DMS114 treated with DMSO at 0.1 percent for 48 hours (cell line): ENCODE measurements around the gene PARD3.
"Not testable (repeated sequence)": the region's sequence is repeated elsewhere in the genome, so short reads cannot be mapped to it uniquely, and the experiment has no call there.

ENCODE experiments used
- DNase-seq: peaks from one replicate; lab custom pipeline; 2025; ENCODE audit not compliant: unreplicated experiment; lab: John Stamatoyannopoulos, UW

PARD3 gene

DNA sequence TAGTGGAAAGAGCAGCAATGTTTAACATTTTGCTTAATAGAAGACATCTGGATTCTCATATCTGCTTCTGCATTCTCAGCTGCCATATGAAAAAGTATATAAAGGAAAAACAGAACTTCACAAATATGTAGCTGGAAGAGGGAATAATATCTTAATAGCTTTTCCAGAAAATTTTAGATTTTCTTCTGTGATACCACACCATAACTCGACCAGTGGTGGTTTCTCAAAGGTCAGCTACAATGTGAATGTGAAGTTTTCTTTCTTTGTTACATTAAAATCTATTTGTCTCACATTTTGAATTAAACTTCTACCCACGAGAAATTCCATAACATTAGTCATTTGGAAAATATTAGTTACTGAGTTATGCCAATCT lies 339.8 kb downstream of the PARD3 start:
- no peak for DNase-seq

DNA sequence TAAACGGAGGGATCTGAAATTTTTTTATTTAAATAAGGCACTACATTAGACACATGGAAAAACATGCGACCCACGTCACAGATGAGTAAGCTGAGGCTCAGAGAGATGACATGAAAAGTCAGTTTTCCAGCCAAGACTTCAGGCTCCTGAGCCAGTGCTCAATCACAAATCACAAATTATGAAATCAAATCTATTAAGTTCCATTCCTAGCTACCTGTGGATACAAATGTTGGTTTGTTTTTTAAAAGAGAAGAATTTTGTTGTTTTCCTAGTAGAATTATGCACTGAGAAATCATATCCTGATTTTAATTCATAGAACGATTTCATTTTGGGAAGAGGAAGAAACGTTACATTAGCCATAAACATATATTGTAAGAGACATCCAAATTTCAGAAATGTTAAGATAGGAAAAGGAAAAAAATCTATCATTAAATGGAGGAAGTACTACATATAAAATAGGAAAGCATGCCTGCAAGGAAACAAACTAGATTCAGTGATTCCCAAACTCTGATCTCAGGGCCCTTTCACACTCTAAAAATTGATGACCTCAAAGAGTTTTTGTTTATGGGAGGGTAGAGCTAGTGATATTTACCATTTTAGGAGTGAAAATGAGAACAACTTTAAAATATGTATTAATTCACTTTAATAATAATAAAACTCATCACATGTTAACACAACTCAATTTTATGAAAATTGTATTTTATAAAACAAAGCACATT lies 340.4 kb downstream of the PARD3 start:
- DNase-seq: no peak

DNA sequence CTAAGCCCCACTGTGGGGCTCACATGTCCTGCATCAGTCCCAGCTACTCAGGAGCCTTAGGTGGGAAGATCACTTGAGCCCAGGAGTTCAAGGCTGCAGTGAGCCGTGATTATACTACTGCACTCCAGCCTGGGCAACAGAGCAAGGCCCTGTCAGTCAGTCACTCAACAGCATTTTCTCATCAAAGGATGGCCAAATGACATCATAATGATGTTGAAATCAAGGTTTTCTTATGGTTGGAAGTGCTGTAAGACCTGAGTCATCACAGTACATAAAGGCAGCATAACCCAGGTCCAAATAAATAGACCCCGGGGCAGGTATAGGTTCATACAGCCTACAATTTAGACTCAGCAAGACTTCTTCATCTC lies 341.1 kb downstream of the PARD3 start:
- DNase-seq: no peak

DNA sequence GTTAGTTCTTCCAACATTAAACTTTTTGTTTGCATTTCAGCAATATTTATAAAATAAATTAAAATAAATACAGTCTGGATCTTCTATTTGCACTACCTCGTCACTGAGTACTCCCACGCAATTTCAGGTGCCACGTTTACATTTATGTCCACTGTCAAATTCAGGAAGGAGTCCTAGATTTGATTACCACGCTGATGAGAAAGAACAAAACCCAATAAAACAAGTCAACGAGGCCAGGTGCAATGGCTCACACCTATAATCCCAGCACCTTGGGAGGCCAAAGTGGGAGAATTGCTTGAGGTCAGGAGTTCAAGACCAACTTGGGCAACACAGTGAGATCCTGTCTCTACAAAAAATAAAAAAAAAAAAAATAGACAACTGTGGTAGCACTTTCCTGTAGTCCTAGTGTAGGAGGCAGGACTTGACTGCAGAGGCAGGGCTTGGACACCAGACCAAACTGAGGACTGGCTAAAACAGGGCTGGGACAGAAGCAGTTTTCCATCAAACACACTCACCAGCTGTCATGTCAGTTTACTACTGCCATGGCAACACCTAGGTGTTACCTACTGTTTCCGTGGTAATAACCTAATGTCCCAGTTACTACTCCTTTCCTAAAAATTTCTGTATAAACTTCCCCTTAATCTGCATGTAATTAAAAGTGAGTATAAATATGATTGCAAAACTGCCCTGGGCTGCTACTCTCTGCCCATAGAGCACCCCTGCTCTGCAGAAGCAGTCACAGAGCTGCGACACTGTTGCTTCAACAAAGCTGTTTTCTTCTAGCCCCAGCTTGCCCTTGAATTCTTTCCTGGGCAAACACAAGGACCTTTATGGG lies 341.7 kb downstream of the PARD3 start:
- DNase-seq: no peak

DNA sequence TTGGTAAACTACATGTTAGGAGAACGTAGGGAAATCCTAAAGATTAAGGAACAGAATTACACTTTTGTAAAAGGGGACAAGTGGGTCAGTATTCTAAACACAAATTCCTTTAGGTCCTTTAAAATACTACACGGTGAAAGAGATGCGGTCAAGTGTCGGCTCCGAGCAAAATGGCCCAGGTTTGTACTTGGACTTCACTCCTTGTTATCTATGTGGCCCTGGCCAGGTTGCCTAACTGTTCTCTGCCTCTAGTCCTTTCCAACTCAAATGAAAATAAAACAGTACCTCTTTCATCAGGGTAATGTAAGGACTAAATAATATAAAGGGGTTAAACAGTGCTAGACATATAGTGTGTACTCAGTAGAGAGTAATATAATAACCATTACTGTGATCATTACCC lies 344.8 kb downstream of the PARD3 start:
- no peak for DNase-seq

DNA sequence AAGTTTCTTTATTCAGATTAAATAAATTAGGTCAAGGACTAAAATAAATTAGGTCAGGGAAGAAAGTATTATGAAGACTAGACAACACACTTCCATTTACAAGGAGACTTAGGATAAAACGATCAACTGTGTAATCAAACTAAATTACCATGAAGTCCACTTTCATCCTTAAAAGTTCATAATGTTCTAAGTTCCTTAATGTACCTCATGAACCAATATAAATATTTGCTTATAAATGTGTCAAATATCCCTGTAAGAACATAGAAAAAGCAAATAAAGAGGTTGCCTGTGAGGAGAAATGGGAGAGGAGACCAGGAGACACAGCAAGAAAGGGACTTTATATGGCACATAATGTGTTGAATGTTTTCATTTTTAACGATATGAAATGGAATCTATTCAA lies 345.6 kb downstream of the PARD3 start:
- no peak for DNase-seq

DNA sequence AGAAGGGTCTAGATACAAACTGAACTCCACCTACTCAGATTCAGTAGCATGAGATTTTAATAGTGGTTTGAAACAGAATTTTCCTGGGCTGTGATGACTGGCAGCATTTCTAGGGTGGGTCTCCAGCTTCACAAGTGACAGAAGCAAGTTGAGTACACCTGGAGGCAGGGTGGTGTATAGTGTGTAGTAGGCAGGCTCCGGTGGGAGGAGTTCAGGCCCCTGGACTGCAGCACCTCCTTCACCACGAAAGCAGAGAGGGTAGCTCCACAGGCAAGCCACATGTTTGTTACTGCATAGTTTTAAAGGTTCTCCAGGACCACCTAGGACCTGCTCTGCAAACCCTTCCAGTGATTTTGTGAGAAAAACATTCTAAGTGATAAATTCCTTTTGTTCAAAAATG lies 347.2 kb downstream of the PARD3 start:
- no peak for DNase-seq

DNA sequence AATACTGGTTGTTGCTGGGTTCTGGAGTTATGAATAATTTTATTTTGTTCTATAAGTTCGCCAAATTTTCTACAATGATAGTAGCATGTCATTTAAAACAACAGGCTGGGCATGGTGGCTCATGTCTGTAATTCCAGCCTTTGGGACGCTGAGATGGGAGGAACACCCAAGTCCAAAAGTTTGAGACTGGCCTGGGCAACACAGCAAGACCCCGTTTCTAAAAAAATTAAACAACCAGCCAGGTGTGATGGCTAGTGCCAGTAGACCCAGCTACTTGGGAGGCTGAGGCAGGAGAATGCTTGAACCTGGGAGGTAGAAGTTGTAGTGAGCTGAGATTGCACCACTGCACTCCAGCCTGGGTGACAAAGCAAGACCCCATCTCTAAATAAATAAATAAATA lies 347.7 kb downstream of the PARD3 start:
- no peak for DNase-seq

DNA sequence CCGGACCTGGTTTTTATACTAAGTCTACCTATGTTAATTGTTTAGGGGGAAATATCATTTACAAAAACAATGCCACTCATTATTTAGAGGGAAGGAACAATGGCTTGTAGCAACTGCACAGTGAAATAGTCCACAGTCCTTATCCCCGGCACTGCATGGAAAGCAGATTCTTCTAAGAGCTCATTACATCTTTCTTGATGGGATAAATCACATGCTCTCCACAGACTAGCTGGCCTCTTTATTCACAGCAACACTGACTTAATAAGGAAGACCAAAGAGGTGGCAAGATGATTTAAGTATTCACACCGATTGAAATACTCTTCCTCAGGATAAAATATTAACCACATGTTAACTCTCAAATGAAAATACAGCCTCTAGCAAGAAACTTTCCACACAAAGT lies 349.4 kb downstream of the PARD3 start:
- no peak for DNase-seq

DNA sequence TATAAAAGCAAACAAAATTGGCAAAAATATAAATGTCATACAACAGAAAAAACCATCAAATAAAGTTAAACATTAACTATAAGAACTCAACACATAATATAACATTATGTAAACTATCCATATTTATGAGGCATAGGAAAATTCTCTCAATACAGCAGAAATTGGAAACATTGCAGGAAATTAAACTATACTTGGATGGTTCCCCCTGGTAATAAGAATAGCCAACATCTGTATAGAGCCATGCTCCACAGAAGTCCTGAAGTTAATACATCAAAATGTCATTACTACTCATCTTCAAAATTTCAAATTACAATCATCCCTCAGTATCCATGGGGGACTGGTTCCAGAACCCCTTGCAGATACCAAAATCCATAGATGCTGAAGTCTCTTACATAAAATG lies 350.5 kb downstream of the PARD3 start:
- no peak for DNase-seq

DNA sequence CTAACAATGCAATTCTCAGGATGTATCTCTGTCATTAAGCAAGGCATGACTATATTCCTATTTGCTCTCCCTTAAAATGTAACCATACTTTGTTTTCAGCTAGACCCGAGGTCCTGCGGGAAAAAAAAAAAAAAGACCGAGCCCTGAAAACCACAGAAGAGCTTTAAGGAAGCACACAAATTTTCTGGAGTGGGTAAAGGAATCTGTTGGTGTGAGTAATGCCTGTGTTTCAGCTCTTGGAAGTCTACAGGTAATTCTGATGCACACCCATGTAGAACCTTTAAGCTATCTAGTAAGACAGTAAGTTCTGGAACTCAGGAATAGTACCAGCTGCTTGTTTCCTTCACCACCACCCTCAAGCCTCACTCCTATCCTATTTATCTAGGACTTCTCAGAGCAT lies 351.1 kb downstream of the PARD3 start:
- no peak for DNase-seq

DNA sequence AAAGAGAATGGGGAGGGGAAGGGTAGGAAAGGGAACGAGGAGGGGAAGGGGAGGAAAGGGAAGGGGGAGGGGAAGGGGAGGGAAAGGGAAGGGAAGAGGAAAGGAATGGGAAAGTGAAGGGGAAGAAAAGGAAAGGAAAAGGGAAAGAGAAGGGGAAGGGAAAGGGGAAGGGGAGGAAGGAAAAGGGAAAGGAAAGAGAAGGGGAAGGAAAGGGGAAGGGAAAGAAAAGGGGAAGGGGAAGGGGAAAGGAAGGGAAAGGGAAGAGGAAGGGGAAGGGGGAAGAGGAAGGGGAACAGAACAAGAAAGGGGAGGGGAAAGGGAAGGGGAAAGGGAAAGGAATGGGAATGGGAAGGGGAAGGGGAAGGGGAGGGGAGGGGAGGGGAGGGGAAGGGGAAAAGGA lies 352.1 kb downstream of the PARD3 start:
- DNase-seq: no peak

DNA sequence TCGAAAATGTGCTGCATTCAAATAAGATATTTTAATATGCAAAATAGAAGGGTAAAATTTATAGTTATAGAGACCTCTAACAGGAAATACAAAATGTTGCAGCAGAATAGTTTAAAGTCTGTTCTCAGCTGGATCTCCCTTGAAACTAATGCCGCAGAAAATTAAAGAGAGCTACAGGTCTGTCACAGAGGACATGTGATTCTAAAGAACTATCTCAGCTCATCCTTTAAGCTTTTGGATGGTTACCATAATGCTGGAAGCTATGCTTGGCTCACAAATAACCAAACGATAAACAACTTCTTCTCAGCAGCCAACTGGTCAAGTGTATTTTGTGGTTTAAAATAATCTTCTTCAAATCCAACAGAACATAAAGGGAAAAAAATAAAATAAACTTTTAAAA lies 353.0 kb downstream of the PARD3 start:
- no peak for DNase-seq

DNA sequence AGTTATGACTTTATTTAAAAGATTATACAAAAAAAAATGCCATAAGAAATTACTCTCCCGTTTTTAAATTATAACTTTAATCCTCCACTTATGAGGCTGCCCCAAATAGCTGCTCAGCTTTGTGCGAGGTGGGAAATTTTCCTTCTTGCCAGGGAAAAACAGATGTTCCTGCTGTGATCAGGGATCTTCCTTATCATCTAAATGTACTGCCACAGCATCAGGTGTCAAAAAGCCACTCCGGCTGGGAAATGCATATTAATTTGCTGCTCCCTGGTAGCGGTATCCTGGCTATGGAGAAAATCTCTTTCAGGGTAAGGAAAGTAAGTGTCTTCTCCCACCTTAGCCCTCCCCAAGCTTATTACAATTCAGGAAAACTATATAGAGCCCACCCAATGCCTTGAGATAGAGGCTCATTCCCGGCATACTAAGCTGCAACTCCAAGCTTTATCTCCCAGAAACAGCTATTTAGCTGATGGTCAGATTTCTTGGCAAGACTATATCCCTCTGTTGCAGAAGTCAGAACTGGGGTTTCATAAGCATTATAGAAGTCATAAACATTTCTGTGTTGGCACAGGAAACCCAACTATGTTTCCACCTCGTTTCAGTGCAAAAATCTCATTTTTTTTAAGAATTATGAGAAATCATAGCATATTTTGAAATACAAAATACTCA lies 360.4 kb downstream of the PARD3 start:
- no peak for DNase-seq

DNA sequence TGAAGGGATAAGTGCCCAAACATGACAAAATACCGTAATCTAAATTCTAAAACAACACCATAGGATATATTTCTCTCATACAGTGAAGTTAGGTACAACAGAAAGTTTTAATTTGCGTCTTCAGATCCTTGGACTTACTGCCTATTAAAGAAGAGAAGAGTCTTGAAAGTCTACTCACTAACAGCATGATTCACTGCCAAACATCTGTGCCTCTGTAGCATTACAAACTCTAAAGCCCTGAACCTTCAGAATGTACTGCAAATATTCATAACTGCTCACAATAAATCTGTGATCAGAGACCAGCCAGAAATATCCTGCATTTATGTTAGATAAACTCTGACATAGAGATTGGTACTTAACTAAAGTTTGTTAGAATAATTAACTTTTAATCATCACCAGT lies 365.3 kb downstream of the PARD3 start:
- no peak for DNase-seq

DNA sequence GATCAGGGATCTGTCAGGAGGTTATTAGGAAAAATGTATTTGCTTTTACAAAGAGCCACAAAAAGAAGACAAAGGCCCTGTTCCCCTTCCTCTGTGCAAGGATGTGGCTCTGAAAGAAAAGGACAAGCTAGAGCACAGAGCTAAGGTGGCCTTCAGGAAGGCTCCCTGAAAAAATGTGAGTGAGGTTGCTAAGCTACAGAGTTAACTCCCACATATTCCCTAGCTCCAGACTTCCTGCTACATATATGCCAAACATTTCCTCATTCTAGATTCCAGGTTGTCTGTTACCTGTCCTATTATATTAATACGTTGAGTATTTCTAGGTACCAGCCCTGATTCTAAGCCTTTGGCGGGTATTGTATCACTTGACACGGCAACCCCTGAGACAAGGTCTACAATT lies 369.0 kb downstream of the PARD3 start:
- no peak for DNase-seq

DNA sequence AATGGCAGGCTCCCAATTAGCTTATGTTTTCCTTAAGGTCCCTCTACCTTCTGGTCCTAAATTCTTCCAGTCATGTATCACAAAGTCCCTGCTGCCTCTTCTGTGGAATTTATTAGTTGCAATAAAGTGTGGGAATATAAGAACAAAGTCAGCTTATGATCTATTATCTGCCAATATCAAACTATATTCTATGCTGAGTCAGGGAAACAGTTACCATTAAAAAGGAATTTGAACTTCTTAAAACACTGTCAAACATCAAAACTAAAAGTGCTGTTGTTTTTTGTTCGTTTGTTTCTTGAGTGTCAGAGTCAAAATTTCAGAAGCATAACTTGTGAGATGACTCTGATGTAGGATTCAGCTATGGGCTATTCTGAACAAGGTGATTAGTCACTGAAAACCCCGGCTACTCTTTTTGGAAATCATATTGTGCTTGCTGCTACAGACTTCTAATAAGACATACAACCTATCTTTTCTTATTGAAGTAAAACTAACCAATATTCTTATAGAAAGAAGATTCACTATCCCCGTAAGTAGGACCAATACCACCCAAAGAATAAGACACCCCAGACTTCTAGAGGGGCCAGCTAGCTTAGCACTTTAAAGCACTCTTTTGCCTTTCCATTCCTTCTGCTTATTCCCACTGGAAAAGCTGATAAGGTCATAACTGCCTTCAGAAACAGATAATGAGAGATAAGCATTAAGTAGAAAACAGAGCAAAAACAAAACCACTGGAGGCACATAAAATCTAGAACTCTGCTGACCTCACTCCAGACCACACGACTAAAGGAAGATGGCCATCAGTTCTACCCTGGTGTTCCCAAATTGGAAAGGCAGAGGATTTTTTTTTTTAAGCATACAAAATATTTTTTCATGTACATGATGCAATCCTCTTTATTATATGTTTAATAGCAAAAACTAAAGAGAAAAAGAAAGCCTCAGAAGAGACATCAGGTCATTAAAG lies 370.6 kb downstream of the PARD3 start:
- no peak for DNase-seq

DNA sequence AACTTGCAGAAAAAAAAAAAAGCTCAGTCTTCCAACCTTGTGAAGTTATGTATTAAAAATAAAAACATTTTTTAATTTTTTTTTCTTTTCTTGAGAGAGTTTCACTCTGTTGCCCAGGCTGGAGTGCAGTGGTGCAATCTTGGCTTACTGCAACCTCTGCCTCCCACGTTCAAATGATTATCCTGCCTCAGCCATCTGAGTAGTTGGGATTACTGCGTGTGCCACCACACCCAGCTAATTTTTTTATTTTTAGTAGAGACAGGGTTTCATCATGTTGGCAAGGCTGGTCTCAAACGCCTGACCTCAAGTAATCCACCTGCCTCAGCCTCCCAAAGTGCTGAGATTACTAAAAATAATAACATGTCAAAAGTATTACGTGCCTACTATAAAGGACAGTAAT lies 375.7 kb downstream of the PARD3 start:
- not testable (repeated sequence) for DNase-seq

DNA sequence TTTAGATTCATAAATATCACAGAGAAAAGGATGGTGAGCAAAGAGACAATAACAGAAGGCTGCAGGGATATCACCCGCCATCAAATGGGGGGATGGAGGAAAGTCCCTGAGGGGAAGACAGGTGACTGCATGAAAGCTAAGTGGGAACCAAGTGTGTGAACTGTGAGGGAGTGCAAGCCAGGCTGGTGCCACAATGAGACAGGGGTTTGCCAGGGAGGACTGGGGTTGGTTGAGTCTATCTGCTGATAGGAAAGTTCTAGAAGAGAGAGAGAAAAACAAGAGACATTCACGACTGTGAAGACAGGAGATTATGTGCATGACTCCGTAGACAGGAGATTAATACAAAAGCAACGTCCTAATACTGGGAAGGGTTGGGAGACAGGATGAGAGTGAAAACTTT lies 376.4 kb downstream of the PARD3 start:
- no peak for DNase-seq

DNA sequence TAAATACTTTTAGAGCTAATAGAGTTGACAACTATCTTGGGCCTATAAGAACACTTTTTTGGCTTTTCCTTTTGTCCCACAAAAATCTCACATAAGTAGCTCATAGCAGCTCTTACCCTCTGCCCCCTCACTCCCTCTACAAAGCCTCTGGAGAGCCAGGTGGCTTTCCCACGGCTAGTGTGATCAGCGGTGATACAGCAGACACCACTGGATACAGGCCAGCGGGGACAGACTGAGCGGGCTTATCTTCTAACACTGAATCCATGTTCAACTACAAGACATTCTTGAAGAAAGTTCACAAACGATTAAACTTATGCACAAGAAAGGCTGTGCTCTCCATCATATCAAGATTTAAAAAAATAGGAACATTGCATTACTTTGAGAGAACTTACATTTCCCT lies 377.2 kb downstream of the PARD3 start:
- no peak for DNase-seq

DNA sequence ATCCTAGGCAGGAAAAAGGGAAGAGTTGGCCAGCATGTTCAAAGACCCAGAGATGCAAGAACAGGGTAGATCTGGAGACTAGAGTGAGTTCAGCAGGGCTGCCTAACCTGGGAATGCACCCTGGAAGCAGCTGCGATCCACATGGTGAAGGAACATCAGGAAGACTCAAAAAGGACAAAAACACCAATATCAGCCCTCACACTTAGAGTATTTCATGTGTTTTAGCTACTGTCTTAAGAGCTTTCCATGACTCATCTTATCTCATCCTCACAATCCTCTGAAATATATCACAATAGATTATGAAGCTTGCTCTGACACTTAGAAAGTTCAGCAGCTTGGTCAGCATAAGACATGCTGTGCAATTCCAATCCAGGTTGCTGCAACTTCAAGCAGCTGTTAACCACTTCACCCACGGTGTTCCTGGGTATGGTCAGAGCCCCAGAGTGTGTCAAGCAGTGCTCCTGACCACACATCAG lies 380.9 kb downstream of the PARD3 start:
- no peak for DNase-seq
